OCI-LY7 (cell line): ENCODE measurements around the gene EPB41L2.

Experiments
- CTCF ChIP-seq: fragments of 200-600 bp; sonication (generic); conservative IDR thresholded peaks from 2 replicates; pipeline ENCODE4 v1.5.1; 2014; ENCODE audit warnings: mild to moderate bottlenecking, antibody characterized with exemption, low read length, moderate library complexity, mixed read lengths
- EZH2phosphoT487 ChIP-seq: fragments of 200-600 bp; sonication (generic); IDR thresholded peaks from 2 replicates; pipeline ENCODE4 v1.6.1; 2018; ENCODE audit warnings: low read depth, borderline replicate concordance, mild to moderate bottlenecking, mixed run types, antibody characterized with exemption, low read length, moderate library complexity, mixed read lengths

GRCh38 chr6:131112249-131112648 is 49.2 kb upstream of the EPB41L2 start:
- TF ChIP-seq CTCF (no peak), EZH2phosphoT487 (no peak)
